Epithelial cell of proximal tubule (primary cell): ENCODE measurements around the gene L1CAM. TPM values are rescaled to one million over a fixed set of nuclear protein-coding genes. Genes with fewer than 3 reads are reported as not detected.

Experiments used
- DNase-seq: peaks from one replicate; pipeline ENCODE4 v3.0.0-alpha.2; 2011; ENCODE audit warnings: low read depth
- H3K4me3 ChIP-seq: 2 replicates; pipeline ENCODE4 v1.5.1; 2011; ENCODE audit warnings: low read depth, mild to moderate bottlenecking, low read length
- total RNA-seq: library from RNA; depleted of rRNA; stranded (reverse); fragments of >200 nt; gene quantifications from 2 replicates; pipeline ENCODE4 v1.2.3, GENCODE V29; 2015
- TF ChIP-seq, protein P1 (sequence below): conservative IDR thresholded peaks from 2 replicates; pipeline ENCODE4 v1.5.1; 2012; ENCODE audit warnings: low read depth, mild to moderate bottlenecking, low read length

The L1CAM gene
- total RNA-seq, 1 donor from 2014 or later = 62.1 TPM

DNA sequence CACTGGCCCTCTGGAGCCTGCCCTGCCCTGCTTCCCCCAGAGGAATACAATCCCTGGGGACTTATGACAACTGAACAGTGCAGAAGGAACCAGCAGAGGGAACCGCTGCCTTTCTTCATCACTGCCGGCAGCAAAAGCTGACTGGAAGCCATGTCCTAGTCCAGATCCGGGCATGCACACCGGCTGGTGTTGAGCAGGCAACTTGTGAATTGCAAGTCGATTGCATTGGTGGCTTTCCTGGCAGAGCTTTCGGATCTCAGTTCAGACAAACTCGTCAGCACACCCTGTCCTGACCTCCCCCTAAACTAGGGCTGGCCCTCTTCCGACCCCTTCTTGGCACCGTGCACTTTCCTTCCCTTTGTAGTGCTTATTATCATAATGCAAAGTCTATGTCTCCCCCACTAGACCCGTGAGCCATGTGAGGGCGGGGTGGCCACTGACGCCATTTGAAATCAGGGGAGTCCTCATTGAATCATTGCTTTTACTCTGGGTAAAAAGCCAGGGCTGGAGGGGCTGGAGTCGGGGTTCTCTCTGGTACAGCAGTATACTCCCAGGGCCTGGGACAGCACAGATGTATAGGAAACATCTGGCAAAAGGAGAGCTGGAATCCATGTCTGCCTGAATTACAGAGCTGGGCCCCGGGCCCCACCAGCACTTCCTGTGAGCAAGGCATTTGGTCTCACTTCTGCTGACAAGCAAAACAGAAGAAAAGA lies 38.3 kb upstream of the L1CAM start:
- TF ChIP-seq, protein P1, sequence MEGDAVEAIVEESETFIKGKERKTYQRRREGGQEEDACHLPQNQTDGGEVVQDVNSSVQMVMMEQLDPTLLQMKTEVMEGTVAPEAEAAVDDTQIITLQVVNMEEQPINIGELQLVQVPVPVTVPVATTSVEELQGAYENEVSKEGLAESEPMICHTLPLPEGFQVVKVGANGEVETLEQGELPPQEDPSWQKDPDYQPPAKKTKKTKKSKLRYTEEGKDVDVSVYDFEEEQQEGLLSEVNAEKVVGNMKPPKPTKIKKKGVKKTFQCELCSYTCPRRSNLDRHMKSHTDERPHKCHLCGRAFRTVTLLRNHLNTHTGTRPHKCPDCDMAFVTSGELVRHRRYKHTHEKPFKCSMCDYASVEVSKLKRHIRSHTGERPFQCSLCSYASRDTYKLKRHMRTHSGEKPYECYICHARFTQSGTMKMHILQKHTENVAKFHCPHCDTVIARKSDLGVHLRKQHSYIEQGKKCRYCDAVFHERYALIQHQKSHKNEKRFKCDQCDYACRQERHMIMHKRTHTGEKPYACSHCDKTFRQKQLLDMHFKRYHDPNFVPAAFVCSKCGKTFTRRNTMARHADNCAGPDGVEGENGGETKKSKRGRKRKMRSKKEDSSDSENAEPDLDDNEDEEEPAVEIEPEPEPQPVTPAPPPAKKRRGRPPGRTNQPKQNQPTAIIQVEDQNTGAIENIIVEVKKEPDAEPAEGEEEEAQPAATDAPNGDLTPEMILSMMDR = peak; percentile 45
- no peak for DNase-seq
- H3K4me3 ChIP-seq = no peak overlapping the region

DNA sequence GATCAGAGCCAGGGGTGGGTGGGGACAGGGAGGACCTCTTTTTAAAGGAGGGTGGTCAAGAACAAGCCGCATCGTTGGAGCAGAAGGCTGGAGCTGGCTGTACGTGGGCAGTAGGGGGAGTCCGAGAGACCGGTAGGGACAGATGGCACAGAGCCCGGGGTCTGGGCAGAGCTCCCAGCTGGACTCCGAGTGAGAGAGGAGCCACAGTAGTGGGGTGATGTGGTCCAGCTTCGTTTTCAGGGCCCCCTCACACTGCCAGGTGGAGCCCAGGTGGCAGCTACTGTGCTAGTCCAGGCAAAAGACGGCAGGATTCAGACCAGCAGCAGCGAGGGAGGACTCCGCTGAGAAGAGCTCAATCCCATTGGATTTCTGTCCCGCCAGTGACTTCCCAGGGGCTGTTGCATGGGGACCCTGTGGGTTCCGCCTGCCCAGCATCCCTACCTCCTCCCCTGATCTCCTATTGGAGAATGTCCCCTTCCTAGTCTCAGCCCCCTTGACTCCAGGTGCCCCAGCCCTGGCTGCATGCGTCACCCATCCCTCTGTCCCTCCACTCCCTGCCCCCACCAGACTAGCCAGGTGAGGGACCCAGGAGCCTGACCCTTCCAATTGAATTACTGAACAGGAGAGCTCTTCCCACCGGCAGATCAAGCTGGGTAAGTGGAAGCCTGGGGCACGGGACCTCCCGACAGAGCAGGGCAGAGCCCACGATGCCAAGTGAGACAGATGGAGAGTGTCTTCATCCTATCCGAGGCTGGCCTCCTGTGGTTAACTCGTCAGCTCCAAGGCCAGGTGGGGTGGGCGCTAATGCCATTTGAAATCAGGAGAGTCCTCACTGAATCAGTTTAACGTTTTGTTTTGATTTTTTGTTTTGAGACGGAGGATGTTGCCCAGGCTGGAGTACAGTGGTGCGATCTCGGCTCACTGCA lies 37.2 kb upstream of the L1CAM start:
- TF ChIP-seq, protein P1 = peak; percentile 50
- no peak overlapping the region for H3K4me3 ChIP-seq
- no peak for DNase-seq

DNA sequence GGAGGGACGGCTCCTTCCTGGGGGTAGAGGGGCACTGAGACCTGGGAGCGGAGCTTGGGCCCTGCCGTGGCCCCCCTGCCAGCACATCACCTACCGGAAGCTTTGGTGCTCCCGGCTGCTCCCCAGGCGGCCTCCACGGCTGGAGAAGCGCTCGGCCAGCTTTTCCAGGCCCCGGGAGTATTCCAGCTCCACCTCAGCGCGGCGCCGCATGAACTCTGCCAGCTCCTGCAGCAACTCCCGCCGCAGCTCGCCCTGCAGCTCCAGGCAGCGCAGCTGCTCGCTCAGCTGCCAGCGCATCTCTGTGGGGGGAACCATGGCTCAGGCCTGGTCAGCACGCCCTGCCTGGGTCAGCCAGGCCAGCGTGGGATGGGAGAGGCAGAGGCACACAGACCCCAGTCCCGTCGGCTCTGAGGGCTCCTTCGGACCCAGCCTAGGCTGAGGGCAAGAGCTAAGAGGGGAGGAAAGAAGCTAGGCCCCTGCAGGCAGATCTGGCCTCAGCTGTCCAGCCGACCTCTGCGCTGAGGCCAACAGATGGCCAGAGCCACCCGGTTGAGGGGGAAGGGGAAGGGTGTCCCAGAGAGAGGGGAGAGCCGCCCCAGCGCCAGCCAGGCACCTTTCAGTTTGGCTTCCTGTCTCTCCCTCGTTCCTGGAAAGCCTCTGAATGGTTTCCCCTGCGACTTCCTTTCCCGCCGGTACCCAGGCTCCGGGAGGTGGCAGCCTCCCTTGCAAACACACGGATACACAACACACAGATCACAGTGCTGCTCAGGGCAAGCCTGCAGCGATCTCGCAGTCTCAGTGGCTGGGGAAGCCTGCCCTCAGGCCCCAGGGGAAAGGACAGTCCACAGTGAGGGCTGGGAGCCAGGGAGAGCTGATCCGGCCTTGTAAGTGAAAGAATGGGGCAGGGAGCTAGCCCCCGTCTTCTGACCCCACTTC lies 35.8 kb upstream of the L1CAM start:
- TF ChIP-seq, protein P1 = no peak
- no peak for DNase-seq

DNA sequence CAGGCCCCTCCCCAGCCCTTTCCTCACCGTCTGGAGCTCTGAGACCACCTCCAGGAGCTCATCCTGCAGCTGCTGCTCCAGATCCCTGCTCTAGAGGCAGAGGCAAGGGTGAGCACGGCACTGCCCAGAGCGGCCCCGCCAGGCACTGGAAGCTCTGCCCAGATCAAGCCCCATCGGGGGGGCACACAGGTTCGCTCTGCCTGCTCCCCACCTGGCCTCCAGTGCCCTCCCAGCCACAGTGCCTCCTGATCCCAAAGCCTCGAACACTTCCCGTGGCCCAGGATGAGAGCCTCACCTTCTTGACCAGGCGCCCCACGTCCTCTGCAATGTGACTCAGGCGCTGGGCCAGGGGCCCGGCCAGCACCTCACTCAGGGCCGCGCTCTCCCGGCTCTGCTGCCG lies 35.1 kb upstream of the L1CAM start:
- TF ChIP-seq, protein P1 = no peak
- DNase-seq = no peak
- H3K4me3 ChIP-seq = no peak overlapping the region

More for the DNA sequence above, 35.8 kb upstream of the L1CAM start:
- H3K4me3 ChIP-seq = no peak overlapping the region

DNA sequence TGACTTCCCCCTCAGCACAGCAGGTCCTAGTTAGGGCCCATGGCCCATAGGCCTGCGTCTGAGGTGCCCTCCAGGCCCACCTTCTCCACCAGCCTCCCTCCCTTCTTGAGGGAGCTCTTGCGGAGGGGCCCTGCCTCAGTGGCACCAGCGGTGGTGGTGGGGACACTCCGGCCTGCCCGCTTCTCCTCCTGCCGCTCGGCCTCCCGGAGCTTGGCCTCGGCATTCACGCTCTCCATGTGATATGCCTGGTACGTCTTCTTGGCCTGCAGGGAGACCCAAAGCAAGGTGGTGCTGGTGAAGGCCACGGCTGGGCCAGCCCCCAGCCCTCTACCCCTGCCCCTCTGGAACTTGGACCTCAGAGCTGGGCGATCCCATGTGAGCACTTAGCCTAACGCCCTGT lies 34.6 kb upstream of the L1CAM start:
- DNase-seq = no peak
- TF ChIP-seq, protein P1 = no peak

DNA sequence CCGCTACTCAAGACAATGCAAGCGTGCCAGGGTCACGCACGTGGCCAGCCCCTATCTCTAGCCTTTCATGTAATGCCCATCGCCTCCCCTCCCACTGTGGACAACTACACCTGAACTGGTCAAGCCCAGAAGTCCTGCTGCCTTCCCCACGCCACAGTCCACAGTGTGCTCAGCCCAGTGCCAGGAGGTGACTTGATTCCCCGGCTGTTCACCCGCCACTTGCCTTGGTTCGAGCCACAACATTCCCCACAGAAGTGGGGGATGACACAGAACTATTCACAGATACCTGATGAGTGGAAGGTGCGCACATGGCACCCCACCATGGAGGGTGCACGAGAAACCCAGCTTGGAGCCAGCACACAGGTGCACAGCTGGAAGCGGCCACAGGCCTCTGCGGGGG lies 33.3 kb upstream of the L1CAM start:
- no peak overlapping the region for H3K4me3 ChIP-seq
- no peak for DNase-seq
- TF ChIP-seq, protein P1 = no peak

More for the DNA sequence above, 34.6 kb upstream of the L1CAM start:
- no peak overlapping the region for H3K4me3 ChIP-seq
